ENCODE measurements around the gene FAM180B.

FAM180B gene

DNA sequence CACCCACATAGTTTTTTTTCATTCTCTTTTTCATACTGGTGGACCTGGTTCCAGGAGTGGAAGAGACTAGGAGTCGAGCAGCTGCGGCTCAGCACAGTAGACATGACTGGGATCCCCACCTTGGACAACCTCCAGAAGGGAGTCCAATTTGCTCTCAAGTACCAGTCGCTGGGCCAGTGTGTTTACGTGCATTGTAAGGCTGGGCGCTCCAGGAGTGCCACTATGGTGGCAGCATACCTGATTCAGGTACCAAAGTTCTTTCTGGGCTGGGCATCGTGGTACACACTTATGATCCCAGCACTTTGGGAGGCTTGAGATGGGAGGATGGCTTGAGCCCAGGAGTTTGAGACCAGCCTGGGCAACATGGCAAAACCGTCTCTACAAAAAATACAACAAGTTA, 16.8 kb upstream of the FAM180B start:
- no peak for DNase-seq (ENCODE audit: low read depth)

DNA sequence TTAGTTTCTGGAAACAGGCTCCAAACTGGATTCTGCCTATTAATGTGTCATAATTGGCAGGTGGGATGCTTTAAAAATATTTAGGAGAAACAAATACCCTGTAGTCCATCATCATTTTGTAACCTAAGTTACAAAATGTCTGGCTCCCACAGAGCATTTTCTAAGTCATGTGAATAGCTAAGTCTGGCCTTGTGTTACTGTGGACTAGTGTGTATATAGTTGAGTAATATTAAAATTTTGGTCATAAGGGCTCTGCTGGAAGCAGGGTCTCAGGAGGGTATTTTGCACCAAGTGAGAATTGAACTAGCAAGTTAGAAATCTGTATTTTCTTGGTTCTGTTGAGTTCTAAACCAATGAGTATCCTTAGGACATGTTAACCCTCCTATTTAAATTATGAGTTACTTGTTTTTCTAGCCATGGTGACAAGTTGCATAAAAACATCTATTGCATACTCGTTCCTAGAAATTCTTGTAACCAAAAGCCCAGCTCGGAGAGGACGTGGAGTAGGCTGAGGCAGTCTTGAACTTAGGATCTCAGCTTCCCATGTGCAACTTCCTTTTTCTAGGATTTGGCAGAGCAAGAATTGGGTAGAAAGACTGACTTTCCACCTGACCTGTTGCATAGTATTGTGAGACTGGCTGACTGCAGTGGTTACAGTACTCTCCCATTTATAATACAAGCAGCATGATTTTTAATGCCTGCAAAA, 15.7 kb upstream of the FAM180B start:
- DNase-seq (ENCODE audit: low read depth), result no peak

DNA sequence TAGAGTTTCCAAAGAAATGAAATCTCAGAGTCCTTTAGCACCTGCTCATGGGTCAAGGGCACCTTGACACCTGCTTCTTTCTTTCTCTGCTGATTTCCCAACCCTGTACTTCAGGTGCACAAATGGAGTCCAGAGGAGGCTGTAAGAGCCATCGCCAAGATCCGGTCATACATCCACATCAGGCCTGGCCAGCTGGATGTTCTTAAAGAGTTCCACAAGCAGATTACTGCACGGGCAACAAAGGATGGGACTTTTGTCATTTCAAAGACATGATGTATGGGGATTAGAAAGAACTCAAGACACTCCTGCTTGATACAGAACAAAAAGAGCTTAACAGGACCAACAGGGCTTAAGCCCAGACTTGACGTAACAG, 15.1 kb upstream of the FAM180B start:
- DNase-seq (ENCODE audit: low read depth), result no peak

DNA sequence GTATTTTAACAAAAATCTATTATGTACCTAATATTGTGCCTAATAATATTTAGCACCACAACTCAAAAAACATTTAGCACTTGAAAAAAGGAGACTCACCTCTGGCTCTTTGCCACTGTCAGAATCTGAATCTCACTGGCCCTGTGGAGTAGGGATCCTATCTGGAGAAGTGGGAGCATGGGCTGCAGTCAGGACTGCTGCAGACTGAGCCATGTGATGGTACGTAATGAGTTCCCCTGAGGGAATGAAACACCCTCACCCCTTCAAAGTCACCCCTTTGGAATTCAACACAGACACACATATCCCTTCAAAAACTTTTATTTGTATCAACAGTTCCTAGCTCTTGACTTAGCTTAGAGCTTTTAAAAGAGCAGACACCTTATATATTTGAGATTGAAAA, 14.6 kb upstream of the FAM180B start:
- no peak for DNase-seq (ENCODE audit: low read depth)

- DNase-seq (ENCODE audit: low read depth), result no peak
Measured at GRCh38 chr11:47572715-47573255, 13.7 kb upstream of the FAM180B start.

DNA sequence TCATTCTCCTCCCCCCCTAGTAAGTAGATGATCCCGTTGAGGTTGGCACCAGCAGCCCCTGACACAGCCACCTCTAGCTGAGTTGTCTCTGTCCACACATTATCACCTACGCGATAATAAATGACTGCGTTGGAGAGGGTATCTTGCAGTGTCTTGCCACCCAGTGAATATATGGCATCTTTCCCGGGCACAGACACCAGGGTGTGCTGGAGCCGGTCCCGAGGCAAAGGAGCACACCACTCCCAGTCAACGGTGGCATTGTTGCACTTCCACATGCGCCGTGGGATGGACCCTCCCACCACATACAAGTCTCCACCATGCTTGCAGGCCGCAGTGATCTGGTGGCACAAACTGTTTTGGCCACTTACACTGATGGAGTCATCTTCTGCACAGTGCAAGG, 13.2 kb upstream of the FAM180B start:
- DNase-seq (ENCODE audit: low read depth), result no peak

GRCh38 chr11:47577460-47578041, 8.9 kb upstream of the FAM180B start:
- DNase-seq (ENCODE audit: low read depth), result no peak

GRCh38 chr11:47578524-47579494, 7.7 kb upstream of the FAM180B start, which contains the start of the genes KBTBD4 and NDUFS3:
Gene KBTBD4, minus strand, starts transcription at chr11:47578970. Its CDS starts 19 bp downstream, at chr11:47578951.
Gene NDUFS3, plus strand, starts transcription at chr11:47579074. Its CDS starts 18 bp downstream, at chr11:47579092.
- peak; percentile 83 for DNase-seq (ENCODE audit: low read depth)

DNA sequence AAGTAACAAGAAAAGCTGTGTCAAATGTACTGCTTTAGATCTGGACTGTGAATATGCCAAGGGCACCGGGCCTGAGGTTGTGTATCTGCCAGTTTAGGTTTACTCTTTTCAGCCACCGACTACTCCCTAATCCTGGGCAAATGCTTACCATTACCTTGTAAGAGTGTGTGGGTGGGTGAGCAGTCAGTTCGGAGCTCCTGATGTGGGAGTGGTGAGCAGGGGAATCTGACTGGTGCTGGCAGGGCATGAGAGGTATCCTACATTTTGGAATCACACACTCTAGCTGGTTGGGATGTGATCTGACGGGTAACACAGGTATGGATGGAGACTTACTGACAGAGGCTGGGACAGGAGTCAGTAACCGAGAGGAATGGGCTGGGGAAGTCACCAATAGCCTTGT, 2.6 kb upstream of the FAM180B start:
- no peak for DNase-seq (ENCODE audit: low read depth)

- DNase-seq (ENCODE audit: low read depth), result no peak
Measured at GRCh38 chr11:47587039-47587716, 700 bp downstream of the FAM180B start.

GRCh38 chr11:47587723-47588326, 1.3 kb downstream of the FAM180B start:
- no peak for DNase-seq (ENCODE audit: low read depth)

DNA sequence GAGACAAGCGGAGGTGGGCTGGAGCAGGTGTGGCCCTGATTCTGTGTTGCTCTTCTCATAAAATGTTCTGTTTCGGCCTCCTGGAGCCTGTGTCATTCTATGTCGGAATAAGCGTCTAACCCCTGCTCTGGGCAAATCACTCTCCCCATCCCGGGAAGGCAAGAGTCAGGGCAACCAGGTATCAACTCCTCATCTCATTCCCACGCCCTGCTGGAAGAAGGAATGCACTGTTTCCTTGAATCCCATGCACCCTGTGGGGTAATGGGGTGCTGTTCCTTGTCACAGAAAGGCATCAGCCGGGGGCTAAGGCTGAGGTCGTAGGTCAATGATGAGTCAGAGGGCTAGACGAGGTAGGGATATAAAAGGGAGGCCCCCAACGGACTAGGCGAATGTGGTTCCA, 2.6 kb downstream of the FAM180B start:
- DNase-seq (ENCODE audit: low read depth), result no peak

- DNase-seq (ENCODE audit: low read depth), result no peak
Measured at GRCh38 chr11:47589584-47589976, 3.1 kb downstream of the FAM180B start.

DNA sequence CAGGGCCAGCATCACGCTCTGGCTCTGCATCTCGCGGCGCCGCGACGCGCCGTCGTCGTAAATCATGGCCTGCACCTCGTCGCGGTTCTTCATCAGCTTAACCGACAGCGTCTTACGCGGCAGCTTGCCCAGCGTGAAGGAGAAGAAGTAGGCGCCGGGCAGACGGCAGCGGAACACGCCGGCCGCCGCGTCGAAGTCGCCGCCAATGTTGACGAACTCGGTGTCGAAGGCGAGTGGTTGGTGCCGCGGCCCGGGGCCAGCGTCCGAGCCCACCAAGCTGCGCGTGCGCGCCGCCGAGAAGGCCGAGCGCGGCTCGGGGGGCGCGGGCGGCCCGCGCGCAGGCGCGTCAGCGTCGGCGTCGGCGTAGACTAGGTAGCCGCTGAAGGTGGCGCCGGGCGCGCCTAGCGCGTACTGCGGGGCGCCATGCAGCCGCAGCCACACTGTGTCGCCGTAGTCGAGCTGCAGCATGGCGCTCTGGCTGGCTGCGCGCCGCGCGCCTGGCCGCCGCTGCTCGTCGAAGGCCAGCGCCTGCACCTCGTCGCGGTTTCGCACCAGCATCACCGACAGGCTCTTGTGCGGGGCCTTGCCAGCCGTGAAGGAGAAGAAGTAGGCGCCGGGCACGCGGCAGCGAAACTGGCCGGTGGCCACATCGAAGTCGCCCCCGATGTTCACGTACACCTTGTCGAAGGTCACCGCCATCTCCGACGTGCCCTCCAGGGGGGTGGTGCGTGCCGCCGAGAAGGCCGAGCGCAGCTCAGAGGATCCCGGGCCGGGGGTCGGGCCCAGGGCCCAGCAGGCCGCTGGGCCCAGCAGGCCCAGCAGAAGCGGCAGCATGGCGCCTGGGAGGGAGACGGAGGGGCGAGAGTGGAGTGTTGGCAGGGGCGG, 3.7 kb downstream of the FAM180B start:
- DNase-seq (ENCODE audit: low read depth), result no peak

DNA sequence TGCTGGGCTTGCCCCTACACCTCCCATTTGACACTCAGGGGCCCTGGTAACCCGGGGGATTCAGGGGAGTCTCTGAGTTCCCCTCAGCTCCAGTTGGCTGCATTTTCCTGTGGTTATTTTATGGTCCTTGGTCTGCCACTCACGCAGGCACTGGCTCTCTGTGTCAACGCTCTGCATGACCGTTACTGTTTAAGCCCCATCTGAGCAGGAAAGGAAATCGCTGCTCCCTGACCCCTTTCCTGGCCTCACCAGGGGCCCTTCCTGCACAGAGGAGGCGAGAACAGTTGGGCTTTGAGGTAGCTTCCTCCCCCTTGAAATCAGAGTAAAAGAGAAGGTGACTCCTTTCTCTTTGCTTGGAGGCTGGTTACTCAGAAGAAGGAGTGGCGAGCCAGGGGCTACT, 5.3 kb downstream of the FAM180B start:
- DNase-seq (ENCODE audit: low read depth), result no peak

- no peak for DNase-seq (ENCODE audit: low read depth)
Measured at GRCh38 chr11:47592251-47592650, 5.8 kb downstream of the FAM180B start.

DNA sequence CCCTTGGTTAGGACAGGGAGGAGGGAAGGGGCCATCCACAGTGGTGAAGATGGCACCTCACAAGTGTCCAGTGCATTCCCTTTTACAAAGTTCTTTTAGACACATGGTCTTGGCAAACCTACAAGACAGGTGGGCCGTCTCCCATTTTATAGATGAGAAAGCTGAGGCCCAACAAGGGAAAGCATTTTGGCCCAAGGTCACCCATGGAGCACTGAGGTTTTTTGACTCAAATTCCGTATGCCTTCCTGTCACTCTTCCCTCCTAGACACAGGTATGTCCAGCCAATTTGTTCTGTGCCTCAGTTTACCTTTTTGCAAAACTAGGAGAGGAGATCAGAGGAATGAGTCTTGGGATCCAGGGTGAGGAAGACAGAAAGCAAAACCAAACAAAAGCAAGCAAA, 6.5 kb downstream of the FAM180B start:
- DNase-seq (ENCODE audit: low read depth), result no peak

DNA sequence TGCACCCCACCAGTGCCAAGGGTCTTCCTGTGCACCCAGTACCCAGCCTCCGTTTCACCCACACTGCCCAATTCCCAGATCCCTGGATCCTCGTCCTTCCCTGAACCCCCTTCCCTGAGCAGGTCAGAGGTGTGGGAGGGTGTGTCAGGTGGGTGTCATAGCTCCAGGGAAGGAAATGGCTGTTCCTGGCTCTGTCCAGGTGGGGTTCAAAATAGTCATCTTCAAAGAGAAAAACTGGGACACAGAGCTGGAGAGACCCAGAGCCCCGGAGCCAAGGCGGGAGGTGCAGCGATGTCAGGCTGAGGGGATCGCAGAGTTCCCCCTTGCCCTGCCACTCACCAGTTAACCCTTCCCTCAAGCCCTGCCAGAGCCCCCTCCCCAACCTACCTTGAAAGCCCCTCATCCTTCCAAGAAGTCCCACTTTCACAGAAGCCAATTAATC, 7.0 kb downstream of the FAM180B start:
- DNase-seq (ENCODE audit: low read depth), result no peak

GRCh38 chr11:47593934-47594855, 7.7 kb downstream of the FAM180B start, which contains the start of gene C1QTNF4:
Gene C1QTNF4, minus strand, starts transcription at chr11:47594411. Its CDS starts 3,601 bp downstream, at chr11:47590810.
- DNase-seq (ENCODE audit: low read depth), result no peak
